GM21717 (cell line): ENCODE data around the gene ALPI.

Source experiments
- ATAC-seq: cut with Tn5 transposase; IDR thresholded peaks from one replicate; pipeline ENCODE4 v1.9.1; 2021; ENCODE audit warnings: mild to moderate bottlenecking, moderate library complexity; ENCODE audit not compliant: unreplicated experiment

ALPI gene

GRCh38 chr2:232483923-232484627 is 28.1 kb downstream of the ALPI start:
- no peak for ATAC-seq

- no peak for ATAC-seq
These were observed 28.8 kb downstream of the ALPI start for GRCh38 chr2:232484628-232485347.

GRCh38 chr2:232485348-232485756 is 29.4 kb downstream of the ALPI start:
- ATAC-seq = no peak

GRCh38 chr2:232485757-232486557 is 30.0 kb downstream of the ALPI start:
- ATAC-seq = no peak

- ATAC-seq = no peak
These were observed 30.8 kb downstream of the ALPI start for GRCh38 chr2:232486558-232487384.

GRCh38 chr2:232487385-232488096 is 31.6 kb downstream of the ALPI start, which contains the start of gene ECEL1:
ECEL1 (minus strand) TSS chr2:232487834; CDS start chr2:232486653, 1,181 bp downstream.
- ATAC-seq = no peak

- no peak for ATAC-seq
These were observed 32.3 kb downstream of the ALPI start for GRCh38 chr2:232488097-232488711.

- ATAC-seq = no peak
These were observed 32.9 kb downstream of the ALPI start for GRCh38 chr2:232488721-232489300.

GRCh38 chr2:232489516-232490220 is 33.7 kb downstream of the ALPI start:
- no peak for ATAC-seq

GRCh38 chr2:232490221-232491138 is 34.5 kb downstream of the ALPI start:
- ATAC-seq = no peak

GRCh38 chr2:232491139-232491780 is 35.3 kb downstream of the ALPI start:
- no peak for ATAC-seq

GRCh38 chr2:232492236-232492848 is 36.4 kb downstream of the ALPI start:
- no peak for ATAC-seq

GRCh38 chr2:232492963-232493700 is 37.2 kb downstream of the ALPI start:
- ATAC-seq = no peak

- no peak for ATAC-seq
These were observed 37.9 kb downstream of the ALPI start for GRCh38 chr2:232493701-232494474.

GRCh38 chr2:232494542-232494941 is 38.6 kb downstream of the ALPI start:
- ATAC-seq = no peak
